Non-pigmented ciliary epithelial cell (primary cell): Measurements from ENCODE around the gene EDC3.
"Not testable (repeated sequence)": the region's sequence is repeated elsewhere in the genome, so short reads cannot be mapped to it uniquely, and the experiment has no call there.

ENCODE experiments used
- DNase-seq: peaks from one replicate; pipeline ENCODE4 v3.0.0-alpha.2; 2010; ENCODE audit warnings: low read depth

The EDC3 gene

GRCh38 chr15:74709892-74710291 lies 14.1 kb upstream of the EDC3 start:
- DNase-seq = no peak

GRCh38 chr15:74709011-74709410 lies 13.2 kb upstream of the EDC3 start:
- no peak for DNase-seq

GRCh38 chr15:74696808-74697207 lies 984 bp upstream of the EDC3 start:
- DNase-seq = no peak

- no peak for DNase-seq
Measured at GRCh38 chr15:74696398-74696729, 540 bp upstream of the EDC3 start.

- no peak for DNase-seq
Measured at GRCh38 chr15:74692327-74692726, 3.5 kb downstream of the EDC3 start.

GRCh38 chr15:74683758-74684157 lies 12.1 kb downstream of the EDC3 start:
- DNase-seq = no peak

GRCh38 chr15:74682954-74683353 lies 12.9 kb downstream of the EDC3 start:
- DNase-seq = no peak

- DNase-seq = no peak
Measured at GRCh38 chr15:74680456-74680855, 15.4 kb downstream of the EDC3 start.

- no peak for DNase-seq
Measured at GRCh38 chr15:74676801-74677200, 19.0 kb downstream of the EDC3 start.

- no peak for DNase-seq
Measured at GRCh38 chr15:74674161-74674560, 21.7 kb downstream of the EDC3 start.

GRCh38 chr15:74669627-74670026 lies 26.2 kb downstream of the EDC3 start:
- DNase-seq = no peak

GRCh38 chr15:74667975-74668374 lies 27.8 kb downstream of the EDC3 start:
- DNase-seq = no peak

- no peak for DNase-seq
Measured at GRCh38 chr15:74664670-74665069, 31.2 kb downstream of the EDC3 start.

GRCh38 chr15:74664028-74664616 lies 31.7 kb downstream of the EDC3 start:
- no peak for DNase-seq

GRCh38 chr15:74663303-74664027 lies 32.4 kb downstream of the EDC3 start:
- no peak for DNase-seq

- no peak for DNase-seq
Measured at GRCh38 chr15:74662064-74662860, 33.6 kb downstream of the EDC3 start.

- DNase-seq = not testable (repeated sequence)
Measured at GRCh38 chr15:74661280-74661679, 34.5 kb downstream of the EDC3 start.

GRCh38 chr15:74657846-74658245 lies 38.0 kb downstream of the EDC3 start:
- DNase-seq = peak; percentile 24

GRCh38 chr15:74656935-74657535 lies 38.8 kb downstream of the EDC3 start:
- DNase-seq = no peak

GRCh38 chr15:74655424-74655823 lies 40.4 kb downstream of the EDC3 start:
- no peak for DNase-seq

GRCh38 chr15:74653426-74654102 lies 42.3 kb downstream of the EDC3 start:
- peak; percentile 38 for DNase-seq

GRCh38 chr15:74651242-74651741 lies 44.5 kb downstream of the EDC3 start:
- DNase-seq = no peak
